ENCODE measurements around the gene DSCAML1. TPM values are rescaled to one million over a fixed set of nuclear protein-coding genes. Genes with fewer than 3 reads are reported as not detected.
"Not testable (repeated sequence)": the region's sequence is repeated elsewhere in the genome, so short reads cannot be mapped to it uniquely, and the experiment has no call there.

DSCAML1 gene
- total RNA-seq, 1 experiment from 2014 or later, result not detected

- DNase-seq (ENCODE audit: low read depth), result no peak
These were observed 328.1 kb downstream of the DSCAML1 start for GRCh38 chr11:117468888-117469287.

- no peak for DNase-seq (ENCODE audit: low read depth)
These were observed 329.2 kb downstream of the DSCAML1 start for GRCh38 chr11:117467770-117468169.

- DNase-seq (ENCODE audit: low read depth), result no peak
These were observed 330.1 kb downstream of the DSCAML1 start for GRCh38 chr11:117466966-117467365.

- no peak for DNase-seq (ENCODE audit: low read depth)
These were observed 331.6 kb downstream of the DSCAML1 start for GRCh38 chr11:117465236-117465997.

GRCh38 chr11:117464778-117465177 is 332.2 kb downstream of the DSCAML1 start:
- no peak for DNase-seq (ENCODE audit: low read depth)

- DNase-seq (ENCODE audit: low read depth), result no peak
These were observed 334.2 kb downstream of the DSCAML1 start for GRCh38 chr11:117462864-117463247.

- no peak for DNase-seq (ENCODE audit: low read depth)
These were observed 334.7 kb downstream of the DSCAML1 start for GRCh38 chr11:117462183-117462863.

- no peak for DNase-seq (ENCODE audit: low read depth)
These were observed 335.4 kb downstream of the DSCAML1 start for GRCh38 chr11:117461396-117462182.

GRCh38 chr11:117459979-117460300 is 337.1 kb downstream of the DSCAML1 start:
- no peak for DNase-seq (ENCODE audit: low read depth)

- no peak for DNase-seq (ENCODE audit: low read depth)
These were observed 337.7 kb downstream of the DSCAML1 start for GRCh38 chr11:117459123-117459978.

GRCh38 chr11:117458275-117459122 is 338.5 kb downstream of the DSCAML1 start:
- peak; percentile 56 for DNase-seq (ENCODE audit: low read depth)

GRCh38 chr11:117457835-117458234 is 339.2 kb downstream of the DSCAML1 start:
- no peak for DNase-seq (ENCODE audit: low read depth)

- DNase-seq (ENCODE audit: low read depth), result no peak
These were observed 339.8 kb downstream of the DSCAML1 start for GRCh38 chr11:117457031-117457785.

GRCh38 chr11:117456721-117457029 is 340.3 kb downstream of the DSCAML1 start:
- DNase-seq (ENCODE audit: low read depth), result not testable (repeated sequence)

GRCh38 chr11:117456027-117456720 is 340.8 kb downstream of the DSCAML1 start:
- DNase-seq (ENCODE audit: low read depth), result no peak

GRCh38 chr11:117454564-117454917 is 342.5 kb downstream of the DSCAML1 start:
- no peak for DNase-seq (ENCODE audit: low read depth)

- no peak for DNase-seq (ENCODE audit: low read depth)
These were observed 343.0 kb downstream of the DSCAML1 start for GRCh38 chr11:117453886-117454563.

GRCh38 chr11:117449111-117449693 is 347.8 kb downstream of the DSCAML1 start:
- peak; percentile 66 for DNase-seq (ENCODE audit: low read depth)
